NCI-H82 (cell line): ENCODE measurements around the gene KIAA1217.

ENCODE experiments used
- DNase-seq: peaks from one replicate; lab custom pipeline; 2025; lab: John Stamatoyannopoulos, UW

The KIAA1217 gene

DNA sequence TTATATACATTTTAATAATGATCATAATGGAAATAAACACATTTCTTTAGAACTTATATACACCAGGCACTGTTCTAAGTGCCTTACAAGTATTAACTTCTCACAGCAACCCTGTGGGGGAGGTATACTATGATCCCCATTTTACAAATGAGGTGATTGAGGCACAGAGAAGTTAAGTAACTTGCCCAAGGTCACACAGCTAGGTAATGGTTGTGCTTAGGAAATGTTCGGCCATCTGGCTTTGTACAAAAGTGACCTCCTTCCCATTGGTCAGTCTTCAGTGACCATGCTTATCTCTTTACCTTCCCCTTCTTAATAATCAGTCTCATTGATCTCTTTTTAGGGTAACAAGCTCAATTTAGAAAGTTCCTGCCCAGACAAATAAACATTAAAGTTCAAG, 158.8 kb downstream of the KIAA1217 start:
- DNase-seq, result no peak

DNA sequence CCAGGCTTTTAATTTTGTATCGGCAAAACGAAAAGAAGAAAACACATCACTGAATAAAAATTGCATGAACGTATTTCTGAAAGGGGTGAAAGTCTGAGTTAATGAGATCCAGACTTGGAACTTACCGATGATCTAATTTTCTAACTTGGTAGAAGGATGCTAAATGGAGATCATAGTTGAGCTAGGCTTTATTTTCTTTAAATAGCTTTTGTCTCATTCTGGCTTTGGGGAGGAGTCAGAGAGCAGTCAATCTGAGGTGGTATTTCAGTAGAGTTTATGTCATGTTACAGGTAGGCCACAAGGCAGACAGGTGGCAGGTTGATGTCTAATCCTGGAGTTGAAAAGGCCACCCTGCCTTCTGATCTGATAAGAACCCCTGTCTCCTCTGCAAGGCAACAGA, 161.9 kb downstream of the KIAA1217 start:
- no peak for DNase-seq

DNA sequence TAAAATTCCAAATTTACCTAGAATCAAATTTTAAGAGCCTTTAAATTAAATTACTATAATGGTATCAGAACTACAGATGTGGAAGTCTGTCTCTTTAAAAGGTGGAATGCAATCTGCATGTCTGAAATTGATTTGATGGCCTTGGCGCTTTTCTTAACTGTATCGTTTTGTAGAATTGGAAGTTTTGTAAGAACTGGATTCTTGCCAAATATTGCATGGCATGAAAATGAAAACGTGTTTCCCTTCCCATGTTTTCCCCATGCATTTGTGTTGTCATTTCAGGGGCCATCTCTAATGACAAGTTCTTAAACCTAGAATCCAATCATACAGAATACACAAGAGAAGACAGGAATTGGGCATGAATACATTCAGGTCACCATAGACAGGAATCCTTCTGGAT, 162.5 kb downstream of the KIAA1217 start:
- no peak for DNase-seq

DNA sequence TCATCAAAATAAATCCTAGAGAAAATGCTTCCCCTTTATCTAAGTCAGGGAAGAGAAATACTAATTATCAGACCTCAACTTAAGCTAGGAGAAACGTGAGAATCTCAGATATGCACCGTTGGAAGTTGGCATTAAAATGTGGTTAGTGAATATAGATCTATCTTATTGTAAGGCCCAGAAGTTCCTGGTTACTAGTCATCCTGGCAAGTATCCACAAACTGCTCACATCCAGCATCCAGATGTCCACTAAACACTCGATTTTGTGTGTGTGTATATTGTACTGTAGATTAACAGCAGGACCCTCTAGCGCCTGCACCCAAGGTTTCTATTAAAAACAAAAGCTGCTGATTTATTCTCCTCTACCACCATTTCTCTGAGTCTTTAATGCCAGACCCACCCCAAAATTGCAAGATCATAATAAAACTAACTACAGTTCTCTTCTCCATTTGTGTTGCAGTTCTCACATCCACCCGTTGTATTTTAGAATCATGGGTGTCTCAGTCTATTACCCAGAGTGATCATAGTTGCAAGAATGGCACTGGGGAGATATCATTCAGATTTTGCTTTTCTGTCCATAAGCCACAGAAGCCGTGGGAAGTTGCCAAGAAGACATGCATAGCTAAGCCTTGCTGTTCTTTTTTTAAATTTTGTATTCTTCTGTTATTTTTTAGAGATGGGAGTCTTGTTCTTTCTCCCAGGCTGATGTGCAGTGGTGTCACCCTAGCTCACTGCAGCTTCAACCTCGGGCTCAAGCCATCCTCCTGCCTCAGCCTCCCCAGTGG, 165.4 kb downstream of the KIAA1217 start:
- DNase-seq, result no peak

DNA sequence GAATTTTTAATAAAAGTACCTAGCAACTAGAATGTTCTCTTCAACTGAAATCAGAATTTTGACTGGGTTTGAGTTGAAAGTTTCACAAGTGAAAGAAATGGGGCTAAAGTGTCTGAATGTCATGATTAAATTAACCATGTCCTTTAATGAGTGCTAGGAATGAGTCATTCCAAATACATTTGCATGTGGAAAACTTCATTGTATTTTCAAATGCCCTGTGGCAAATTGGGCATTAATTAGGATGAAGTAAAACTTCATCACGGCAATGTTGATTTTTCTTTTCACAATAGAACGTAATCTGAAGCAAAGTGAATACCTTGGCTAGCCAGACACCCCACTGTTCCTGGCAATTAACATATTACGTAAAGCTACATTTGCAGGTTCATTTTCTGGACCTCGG, 166.6 kb downstream of the KIAA1217 start:
- DNase-seq, result no peak

DNA sequence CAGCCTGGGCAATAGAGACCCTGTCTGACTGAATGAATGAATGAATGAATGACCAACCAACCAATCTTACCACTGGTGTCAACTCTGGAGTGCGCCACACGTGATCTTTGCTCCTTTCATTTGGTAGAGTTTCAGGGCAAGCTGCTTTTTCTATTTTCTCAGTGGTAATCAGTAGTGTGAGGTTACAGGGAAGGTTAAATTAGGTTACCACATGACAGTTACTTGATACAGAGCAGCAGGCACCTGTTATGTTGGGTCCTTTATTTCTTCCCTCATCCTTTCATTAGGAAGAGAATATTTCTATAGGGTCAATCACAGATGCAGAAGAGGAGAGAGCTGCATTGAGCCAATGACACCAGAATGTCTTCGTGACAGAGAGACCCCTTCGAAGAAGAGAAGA, 167.8 kb downstream of the KIAA1217 start:
- DNase-seq, result no peak

DNA sequence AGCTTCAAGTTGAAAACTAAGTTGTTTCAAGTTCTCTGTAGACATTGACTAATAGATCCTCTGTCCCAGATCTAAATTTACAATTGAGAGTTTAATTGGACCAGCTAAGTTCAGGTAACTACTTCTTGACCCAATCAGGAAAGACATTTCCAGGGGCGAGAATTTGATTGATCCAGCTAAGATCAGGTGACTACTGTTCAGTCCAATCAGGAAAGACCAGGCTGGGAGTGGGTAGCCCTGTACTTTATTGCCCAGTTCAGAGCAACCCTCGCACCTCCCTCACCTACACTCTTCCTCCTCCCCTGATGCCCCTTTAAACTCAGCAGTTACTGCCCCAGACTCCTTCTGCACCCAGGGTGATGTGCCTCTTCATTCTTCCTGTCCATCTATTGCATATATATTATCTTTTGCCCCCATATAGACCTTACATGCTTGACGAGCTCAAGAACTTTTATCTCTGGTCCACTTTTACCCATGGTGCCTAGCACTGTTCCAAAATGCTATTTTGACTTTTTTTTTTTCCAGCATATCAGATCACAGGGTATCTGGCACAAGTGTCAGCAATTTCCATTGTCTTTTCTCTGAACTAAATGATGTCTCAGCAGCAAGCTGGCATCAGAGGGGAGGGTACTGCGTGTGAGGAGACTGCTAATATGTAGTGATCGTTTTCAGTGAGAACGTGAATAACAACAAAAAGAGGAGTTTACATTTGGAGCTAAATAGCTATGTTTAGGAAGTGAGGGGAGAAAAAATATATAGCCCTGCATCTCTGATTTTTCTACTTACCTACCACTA, 169.4 kb downstream of the KIAA1217 start:
- DNase-seq, result no peak

DNA sequence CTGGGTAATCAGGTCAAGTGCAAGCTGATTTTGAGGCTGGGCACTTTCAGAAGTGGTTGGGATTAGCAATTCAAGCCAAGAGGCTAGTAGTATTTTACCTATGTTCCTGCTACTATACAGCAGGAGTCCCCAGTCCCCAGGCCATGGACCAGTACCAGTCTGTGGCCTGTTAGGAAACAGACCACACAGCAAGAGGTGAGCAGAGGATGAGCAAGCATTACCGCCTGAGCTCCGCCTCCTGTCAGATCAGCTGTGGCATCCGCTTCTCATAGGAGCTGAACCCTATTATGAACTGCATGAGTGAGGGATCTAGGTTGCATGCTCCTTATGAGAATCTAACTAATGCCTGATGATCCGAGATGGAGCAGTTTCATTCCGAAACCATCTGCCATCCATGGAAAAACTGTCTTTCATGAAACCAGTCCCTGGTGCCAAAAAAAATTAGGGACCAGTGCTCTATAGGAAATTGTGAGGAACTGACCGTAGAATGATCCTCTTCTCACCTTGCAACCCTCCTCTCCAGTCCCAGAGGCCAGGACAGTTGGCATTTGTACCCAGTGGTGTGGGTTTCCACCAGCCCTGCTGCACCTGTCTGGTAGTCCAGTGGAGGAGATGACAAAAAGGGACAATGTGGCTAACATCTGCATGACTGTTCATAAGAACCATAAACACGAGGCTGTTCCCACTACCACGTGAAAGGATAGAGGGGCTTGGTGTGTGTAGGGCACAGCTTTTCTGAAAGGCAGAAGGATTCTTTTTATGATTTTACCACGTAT, 172.5 kb downstream of the KIAA1217 start:
- DNase-seq, result no peak

DNA sequence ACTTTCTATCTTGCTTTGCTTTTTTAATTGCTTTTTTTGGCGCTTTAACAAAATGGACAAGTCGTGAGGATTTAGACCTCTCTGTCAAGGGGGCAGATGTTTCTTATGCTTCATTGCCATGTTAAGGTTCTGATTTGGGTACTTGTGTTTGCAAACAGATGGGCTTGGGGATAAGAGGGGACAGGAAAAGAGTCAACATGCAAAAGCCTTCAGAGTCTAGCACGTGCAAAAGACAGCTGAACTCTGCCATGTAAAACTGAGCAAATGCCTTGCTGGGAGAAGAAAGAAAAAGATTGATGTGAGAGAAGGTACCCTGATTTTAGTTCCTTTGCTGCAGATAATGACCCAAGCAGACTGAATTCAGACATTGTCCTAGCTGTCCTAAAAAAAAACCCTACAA, 173.1 kb downstream of the KIAA1217 start:
- DNase-seq, result peak; percentile 19

DNA sequence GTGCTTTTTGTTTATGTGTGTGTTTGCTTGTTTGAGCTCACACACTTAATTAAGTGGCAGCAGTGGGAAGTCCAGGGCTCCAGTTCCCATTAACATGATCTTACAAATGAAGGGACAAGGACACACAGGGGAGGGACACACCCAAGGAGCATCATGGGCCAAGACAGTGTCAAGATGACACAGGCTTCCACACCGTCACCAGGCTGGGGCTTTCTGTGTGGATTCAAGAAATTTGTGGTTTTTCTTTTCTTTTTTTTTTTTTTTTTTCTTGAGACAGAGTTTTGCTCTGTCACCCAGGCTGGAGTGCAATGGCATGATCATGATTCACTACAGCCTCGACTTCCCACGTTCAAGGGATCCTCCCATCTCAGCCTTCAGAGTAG, 173.6 kb downstream of the KIAA1217 start:
- DNase-seq, result no peak

DNA sequence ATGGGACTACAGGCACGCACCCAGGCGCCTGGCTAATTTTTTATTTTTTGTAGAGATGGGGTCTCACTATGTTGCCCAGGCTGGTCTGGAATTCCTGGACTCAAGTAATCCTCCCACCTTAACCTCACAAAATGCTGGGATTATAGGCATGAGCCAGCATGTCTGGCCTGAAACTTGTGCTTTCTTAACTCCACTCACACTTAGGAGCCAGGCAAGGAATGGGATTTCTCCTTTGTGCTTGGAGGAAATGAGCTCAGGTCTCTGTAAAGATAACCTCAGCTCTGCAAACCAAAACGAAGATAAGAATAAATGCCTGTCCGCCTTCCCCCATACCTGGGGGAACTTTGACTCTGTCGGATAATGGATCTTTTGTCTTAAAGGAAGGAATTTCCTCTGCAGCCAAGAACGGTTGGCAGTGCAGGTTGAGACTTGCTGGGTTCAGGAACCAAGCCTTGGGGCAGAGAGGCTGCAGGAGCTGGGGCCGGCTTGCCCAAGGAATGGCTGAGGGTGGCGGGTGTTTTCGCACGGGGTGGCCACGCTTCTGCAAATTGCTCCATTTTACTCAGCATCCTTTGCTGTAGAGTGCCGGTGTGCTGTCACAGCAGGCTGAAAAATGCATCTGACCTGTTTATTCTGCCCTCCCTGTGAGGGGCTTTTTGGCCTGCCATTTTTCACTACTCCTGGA, 174.2 kb downstream of the KIAA1217 start:
- DNase-seq, result no peak

DNA sequence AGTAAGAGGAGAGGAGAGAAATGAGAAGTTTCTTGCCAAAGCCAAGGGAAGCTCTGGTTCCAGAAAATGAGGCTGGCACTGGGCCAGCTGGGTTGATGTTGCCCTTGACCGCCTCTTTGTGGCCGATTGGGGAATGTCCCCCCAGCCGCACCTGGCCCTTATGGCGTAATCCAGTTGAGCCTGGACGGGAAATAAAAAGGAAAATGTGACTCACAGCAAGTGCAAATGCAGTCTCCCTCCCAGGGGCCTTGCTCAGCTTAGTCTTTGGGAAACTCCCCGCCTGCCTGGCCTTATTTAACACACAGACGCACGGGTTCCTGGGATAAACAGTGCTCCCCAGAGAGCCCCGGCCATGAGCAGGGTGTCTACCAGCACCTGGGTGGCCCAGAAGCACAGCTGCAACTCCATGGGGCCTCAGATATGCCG, 174.8 kb downstream of the KIAA1217 start:
- DNase-seq, result peak; percentile 63

DNA sequence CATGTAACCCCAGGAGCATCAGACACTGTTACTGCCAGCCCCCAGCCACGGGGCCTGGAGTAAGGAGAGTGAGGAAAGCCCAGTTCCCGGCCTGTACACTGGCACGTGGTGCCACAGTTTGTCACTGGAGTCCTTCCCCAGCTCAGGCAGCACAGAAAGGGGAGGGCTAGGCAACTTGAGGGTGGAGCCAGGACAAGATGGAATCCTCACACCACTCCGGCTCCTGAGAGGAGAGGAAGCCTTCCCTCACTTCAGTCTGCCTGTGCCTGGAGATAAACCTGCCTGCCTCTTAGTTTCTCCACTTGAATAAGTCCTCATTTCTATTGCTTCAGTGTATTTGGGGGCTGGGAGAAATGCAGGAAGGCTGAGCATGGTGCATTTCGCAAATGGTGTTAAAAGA, 176.0 kb downstream of the KIAA1217 start:
- DNase-seq, result no peak

DNA sequence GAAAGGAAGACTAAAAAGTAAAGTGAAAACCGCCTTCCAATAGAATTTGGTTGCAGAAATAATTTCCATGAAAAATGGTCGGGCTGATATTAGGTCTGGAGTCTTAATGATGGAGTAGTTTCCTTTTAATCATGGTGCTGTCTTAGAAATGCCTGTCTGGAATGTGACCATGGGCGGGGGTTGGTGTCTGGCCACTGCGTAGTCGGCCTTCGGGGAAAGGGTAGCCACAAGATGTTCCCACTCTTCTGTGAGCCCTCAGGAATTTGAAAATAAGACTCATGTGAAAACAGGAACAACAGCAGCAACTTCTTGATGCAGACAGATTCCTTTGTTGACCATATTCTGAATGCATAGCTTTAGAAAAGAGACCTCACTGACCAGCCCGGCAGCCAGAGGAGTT, 176.8 kb downstream of the KIAA1217 start:
- DNase-seq, result no peak

DNA sequence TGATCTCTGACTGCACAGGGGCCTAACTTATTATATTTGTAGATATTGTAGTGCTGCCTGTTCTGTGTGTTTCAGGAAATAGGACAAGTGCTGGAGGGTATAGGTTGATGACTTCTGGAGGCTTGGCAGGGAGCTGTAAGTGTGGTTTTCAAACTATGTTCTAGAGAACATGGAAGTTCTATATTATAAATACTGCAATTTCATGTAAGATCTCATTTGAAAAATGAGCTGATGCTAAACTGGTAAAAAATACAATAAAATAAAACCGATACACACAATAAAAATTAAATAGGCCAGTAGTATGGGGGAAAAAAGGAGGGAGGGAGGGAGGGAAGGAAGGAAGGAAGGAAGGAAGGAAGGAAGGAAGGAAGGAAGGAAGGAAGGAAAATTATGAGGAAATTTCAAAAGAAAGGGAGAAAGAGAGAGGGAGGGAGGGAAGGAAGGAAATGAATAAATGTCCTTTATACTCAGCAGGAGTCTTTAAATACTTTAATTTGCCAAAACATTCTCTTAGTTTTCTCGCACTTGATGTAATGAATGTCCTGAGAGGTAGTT, 181.3 kb downstream of the KIAA1217 start:
- DNase-seq, result no peak

DNA sequence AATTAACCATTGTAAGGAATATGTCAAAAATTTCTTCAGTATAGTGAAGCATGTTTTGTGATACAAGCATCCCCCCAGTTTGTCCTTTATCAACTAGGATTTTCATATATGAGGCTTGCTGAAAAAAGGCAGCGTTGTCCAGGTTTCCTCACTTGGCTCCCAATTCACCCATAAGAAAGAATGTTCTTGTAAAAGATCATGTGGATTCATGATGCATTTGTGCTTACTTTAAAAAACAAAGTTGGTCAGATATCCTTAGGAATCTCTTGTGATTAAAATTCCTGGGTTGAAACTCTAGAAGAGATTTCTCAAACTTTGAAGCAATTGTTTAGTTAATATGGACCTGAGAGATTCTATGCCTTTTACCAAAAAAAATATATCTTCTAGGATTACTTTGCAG, 181.8 kb downstream of the KIAA1217 start:
- DNase-seq, result no peak

DNA sequence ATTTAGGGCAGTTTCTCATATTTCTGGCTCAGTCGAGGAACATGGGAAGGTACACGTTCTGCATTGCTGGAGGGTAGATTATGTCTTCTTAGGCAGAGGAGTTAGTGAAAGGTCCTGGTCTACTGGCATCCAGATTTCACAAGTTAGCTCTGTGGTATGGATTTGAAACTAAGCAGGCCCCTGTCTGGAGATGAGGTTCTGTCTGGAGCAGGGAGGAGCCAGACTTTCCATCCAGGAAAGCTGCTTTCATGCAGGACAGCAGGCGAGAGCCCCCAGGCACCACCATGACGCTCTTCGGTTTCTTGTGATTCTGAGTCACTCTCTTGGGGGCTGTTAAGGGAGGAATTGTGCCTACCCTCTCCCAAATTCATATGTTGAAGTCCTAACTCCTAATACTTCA, 184.3 kb downstream of the KIAA1217 start:
- DNase-seq, result no peak

DNA sequence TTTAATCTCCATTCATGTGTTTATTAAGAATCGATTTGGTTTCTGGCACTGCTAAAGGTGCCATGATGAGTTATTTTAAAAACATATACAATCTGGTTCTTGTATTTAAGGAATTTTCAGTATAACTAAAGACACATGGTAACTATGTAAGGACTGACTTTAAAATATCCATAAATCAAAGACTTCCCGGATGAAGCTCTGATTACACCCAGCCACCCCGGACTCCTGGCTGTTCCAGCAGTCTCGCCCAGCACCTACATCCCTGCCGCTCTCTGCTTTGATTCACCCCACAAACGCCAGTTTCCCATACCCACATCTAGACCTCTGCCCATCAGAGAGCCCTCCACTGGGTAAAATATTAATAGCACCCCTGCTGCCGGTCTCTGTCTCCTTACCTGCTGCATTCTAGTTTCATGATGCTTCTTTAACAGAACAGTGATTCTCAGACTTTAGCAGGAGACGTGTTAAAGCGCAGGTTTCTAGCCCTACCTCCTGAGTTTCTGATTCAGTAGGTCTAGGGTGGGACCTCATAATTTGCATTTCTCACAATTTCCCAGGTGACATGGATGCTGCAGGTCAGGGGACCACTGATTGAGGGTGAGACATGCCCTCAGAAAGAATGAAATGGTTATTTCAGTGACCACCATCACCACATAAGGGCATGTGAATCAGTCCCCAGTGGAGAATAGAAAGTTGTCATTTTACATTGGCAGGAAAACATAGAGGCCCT, 185.7 kb downstream of the KIAA1217 start:
- DNase-seq, result no peak

DNA sequence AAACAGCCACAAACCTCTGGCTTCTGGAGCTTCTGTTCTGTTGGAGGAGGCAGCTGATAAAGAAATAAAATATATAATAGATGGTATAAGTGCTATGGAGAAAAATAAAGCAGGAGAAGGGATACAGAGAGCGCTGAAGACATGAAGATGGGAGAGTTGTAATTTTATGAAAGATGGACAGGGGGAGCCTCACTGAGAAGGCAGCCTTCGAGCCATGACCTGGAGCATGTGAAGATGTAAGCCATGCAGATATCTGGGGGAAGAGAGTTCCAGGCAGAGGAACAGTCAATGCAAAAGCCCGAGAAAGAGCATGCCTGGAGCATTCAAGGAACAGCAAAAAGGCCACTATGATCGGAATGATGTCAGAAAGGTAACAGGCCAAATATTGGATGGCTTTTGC, 187.5 kb downstream of the KIAA1217 start:
- peak; percentile 9 for DNase-seq

DNA sequence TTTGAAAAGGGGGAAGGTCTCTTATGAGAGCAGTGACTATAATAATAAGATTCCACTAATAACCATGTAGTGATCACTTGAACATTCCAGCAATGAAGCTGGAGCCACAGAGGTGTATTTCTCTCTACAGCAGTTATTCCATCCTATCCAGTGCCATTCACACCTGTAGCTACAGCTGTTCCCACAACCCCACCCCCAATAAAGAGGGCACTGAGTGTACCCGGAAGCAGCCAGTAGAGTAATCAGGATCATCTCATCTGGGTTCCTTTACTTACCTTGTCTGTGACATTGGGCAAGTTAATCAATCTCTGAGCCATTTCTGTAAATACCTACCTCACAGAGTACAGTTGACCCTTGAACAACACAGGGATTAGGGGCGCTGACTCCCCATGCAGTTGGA, 188.7 kb downstream of the KIAA1217 start:
- no peak for DNase-seq

DNA sequence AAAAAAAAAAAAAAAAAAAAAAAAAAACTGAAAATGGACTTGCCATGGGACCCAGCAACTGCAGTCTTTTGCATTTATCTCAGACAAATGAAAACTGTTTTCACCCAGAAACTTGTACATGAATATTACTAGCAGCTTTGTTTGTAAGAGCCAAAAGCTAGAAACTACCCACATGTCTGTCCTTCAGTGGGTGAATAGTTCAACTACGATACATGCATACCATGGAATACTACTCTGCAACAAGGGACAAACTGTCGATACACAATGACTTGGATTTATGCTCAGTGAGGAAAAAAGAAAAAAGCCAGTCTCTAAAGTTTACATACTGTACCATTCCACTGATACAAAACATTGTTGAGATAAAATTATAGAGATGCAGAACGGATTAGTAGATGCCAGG, 195.6 kb downstream of the KIAA1217 start:
- DNase-seq, result no peak
